Measurements from ENCODE around the gene ELOF1.
"Not testable (repeated sequence)": the region's sequence is repeated elsewhere in the genome, so short reads cannot be mapped to it uniquely, and the experiment has no call there.

Gene ELOF1

GRCh38 chr19:11558881-11559828 lies at the start of gene ELOF1:
ELOF1 (minus strand) TSS chr19:11559230; CDS start chr19:11554347, 4,883 bp downstream.
- DNase-seq: peak; percentile 96

GRCh38 chr19:11606484-11606883 lies 47.5 kb upstream of the ELOF1 start:
- no peak for DNase-seq

- not testable (repeated sequence) for DNase-seq
Observed at GRCh38 chr19:11599704-11600103, 40.7 kb upstream of the ELOF1 start.

DNA sequence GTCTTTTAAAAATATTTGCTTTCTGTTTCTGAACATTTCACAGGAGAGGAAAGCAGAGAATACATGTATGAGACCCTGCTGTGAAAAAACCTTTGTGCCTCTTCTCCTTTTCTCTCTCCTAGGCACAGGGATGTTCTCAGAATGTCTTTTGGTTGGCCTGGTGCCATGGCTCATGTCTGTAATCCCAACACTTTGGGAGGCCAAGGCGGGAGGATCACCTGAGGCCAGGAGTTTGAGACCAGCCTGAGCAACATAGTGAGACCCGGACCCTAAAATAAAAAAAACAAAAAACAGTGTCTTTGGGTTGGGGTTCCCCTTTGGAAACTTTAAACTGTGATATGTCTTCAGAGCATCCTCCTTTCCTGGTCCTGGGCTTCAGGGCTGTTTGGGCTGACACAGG lies 39.7 kb upstream of the ELOF1 start:
- no peak for DNase-seq

GRCh38 chr19:11598103-11598483 lies 39.1 kb upstream of the ELOF1 start:
- no peak for DNase-seq

DNA sequence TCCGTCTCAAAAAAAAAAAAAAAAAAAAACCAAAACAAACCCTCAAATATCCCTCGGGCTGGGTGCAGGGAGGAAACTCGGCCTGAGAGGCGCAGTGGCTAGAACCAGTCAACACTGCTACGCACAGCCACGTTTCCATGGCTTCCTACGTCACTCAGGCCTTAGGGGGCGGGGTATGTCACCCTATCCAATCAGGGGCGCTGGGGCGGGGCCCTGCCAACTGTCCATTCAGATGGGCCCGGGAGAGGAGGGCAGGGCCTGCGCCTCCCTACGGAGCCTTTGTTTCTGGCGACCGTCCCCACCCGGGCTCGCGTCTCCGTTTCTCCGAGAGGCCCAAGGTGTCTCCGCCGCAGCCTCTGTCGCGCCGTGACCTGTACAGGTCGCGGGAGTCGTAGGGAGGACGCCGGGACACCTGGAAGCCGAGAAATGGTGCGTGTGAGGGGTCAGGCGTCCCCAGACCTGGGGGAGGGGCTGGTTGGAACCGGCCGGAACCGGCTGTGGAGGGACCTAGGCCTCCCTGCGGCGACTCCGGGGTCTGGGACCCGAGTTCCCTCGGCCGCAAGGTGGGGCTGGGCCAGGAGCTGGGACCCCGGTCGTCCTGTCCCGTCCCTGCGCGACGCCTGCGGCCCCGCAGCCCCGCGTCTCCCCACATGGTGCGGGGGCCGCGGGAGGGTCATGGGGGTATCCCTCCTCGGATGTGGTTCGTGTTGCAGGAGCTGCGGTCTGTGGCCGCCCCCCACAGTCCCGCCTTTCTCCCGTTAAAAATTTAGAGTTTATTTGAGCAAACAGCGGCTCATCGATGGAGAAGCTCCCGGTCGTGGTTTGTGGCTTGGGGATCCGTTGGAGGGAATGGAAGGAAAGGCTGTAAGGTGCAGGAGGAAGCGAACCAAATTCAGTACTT lies 38.4 kb upstream of the ELOF1 start, which contains the start of gene ZNF627:
ZNF627 (plus strand) TSS at position 282 of the 901 bp plus-strand sequence; CDS start at position 427, 145 bp downstream.
- DNase-seq: peak; percentile 96

DNA sequence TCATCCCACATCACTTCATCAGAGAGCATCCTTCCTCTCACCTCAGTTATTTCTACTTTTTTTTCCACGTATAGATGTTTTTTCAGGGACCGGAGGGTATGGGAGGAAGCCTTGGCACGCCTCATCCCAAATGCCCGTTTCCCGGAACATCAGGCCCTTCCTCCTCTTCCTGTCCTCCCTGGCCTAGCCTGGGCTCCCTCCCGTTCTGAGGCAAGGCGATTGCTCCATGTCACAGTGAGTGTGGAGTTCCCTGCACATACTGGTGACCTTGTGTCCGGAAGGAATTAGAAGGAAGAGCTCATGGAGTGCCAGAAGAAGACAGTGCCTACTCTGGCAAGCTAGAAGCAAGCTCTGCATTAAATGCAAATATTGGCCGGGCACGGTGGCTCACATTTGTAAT lies 37.1 kb upstream of the ELOF1 start:
- no peak for DNase-seq

DNA sequence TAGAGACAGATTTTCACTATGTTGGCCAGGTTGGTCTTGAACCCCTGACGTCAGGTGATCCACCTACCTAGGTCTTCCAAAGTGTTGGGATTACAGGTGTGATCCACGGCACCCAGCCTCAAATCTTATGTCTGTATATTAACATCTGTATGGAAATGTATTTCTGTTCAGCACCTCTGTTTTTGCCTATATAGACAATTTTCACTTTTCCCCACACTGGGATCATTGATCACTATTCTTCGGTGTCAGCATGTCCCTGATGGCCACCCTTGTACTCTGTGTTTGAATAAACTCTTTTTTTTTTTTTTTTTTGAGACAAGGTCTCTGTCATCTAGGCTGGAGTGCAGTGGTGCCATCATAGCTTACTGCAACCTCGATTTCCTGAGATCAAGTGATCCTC lies 35.1 kb upstream of the ELOF1 start:
- DNase-seq: no peak

DNA sequence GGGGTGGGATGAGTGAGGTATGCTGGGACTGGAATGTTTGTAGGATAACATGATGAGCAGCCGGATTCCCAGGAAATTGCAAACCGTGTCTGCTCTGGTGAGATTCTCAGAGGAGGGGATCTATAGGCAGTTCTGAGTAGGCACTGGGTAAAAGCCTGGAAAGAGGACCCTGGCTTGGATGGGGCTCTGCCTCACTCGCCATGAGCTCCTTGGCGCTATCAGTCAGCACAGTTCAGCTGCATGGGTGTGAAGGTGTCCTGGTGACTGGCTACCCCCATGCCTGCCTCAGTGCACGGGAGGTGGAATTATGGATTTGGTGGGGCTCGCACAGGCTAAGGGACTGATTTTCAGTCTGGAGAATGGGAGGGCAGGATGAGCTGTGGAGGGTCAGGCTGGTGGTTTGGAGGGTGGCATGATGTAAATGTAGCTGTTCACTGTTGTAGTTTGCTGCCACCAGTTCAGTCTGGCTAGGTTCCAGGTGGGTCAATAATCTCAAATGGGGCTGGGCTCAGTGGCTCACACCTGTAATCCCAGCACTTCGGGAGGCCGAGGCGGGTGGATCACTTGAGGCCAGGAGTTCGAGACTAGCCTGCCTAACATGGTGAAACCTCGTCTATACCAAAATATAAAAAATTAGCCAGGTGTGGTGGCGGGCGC lies 29.1 kb upstream of the ELOF1 start:
- DNase-seq: no peak

GRCh38 chr19:11587302-11587974 lies 28.4 kb upstream of the ELOF1 start:
- DNase-seq: peak; percentile 54

DNA sequence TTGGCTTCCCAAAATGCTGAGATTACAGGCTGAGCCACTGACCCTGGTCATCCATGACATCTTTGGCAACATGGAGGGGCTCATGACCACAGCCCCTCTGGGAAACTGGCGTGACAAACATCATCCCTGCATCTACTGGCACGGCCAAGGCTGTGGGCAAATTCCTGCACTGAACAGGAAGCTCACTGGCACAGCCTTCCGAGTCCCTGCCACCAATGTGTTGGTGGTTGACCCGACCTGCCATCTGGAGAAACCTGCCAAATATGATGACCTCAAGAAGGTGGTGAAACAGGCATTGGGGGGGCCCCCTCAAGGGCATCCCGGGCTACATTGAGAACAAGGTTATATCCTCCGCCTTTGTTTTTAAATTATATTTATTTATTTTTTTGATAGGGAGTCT lies 27.3 kb upstream of the ELOF1 start:
- no peak for DNase-seq

- DNase-seq: no peak
Observed at GRCh38 chr19:11581740-11582139, 22.7 kb upstream of the ELOF1 start.

- no peak for DNase-seq
Observed at GRCh38 chr19:11580116-11580515, 21.1 kb upstream of the ELOF1 start.

GRCh38 chr19:11578258-11579142 lies 19.5 kb upstream of the ELOF1 start:
- DNase-seq: no peak

DNA sequence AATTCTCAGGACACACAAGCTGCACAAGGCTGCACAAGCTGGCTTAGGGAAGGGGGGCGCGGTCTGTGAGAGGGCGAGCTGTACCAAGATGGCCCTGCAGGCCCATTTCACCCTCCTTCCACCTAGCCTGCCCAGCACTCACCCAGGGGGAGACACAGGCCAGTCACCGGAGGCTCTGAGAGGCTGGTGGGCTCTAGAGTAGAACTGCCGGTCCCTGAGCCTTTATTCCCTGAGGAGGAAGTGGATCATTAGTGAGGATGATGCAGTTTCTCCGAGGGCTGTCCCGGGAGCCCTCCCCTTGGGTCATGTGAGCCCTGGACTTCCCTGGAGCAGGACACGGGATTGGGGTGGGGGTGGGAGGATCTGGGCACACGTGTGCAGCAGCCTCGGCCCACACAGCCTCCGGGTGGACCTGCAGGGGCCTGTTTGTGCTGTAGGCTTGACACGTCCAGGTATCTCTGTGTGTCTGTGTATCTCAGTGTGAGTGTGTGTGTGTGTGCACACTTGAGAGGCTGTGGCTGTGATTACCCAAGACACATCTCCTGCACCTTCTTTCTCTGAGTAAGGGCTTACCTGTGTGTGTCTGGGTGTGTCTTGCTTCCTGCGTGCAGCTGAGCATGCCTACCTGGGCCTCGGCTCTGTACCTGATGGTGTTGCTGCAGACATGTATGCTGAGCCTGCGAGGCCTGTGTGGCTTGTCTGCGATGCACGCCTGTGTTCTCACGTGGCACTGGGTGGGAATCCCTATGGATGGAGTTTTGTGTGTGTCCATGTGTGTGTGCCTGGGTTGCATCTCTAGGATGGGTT lies 18.6 kb upstream of the ELOF1 start, which contains the start of gene ACP5:
ACP5 (minus strand) TSS at position 195 of the 807 bp plus-strand sequence. CDS start 328 bp downstream, outside the sequence.
- DNase-seq: no peak

DNA sequence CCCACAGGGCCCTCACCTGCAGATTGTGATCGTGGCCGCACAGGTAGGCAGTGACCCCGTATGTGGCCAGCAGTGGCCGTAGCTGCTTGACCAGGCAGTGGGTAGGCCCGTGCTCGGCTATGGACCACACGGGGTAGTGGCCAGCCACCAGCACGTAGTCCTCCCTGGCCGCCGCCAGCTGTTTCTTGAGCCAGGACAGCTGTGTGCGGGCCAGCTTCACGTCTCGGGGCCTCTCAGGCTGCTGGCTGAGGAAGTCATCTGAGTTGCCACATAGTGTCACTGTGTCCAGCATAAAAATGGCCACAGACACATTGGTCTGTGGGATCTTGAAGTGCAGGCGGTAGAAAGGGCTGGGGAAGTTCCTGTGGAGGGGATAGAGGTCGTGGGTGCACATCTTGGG lies 17.2 kb upstream of the ELOF1 start:
- DNase-seq: no peak

DNA sequence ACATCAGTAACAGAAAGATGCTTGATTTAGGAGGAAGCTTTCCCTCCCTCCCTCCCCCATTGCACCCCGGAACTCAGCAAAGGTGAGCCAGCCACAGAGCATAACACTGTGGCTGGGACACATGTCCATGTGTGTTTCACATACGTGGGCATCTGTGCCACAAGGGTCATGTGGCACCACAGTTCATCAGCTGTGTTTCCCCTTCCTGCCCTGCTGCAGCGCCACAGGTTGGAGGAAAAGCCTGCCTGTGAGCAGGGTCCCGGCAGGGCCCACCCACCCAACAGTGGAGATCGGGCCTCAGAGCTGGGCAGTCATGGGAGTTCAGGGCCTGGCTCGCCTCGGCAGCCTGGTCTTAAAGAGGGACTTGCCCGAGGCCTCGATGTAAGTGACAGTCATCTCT lies 15.7 kb upstream of the ELOF1 start:
- DNase-seq: no peak

DNA sequence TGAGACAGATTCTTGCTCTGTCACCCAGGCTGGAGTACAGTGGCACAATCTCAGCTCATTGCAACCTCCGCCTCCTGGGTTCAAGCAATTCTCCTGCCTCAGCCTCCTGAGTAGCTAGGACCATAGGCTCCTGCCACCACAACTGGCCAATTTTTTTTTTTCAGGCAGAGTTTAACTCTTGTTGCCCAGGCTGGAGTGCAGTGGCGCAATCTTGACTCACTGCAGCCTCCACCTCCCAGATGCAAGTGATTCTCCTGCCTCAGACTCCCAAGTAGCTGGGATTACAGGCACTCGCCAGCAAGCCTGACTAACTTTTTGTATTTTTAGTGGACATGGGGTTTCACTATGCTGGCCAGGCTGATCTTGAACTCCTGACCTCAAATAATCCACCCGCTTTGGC lies 14.7 kb upstream of the ELOF1 start:
- DNase-seq: not testable (repeated sequence)

DNA sequence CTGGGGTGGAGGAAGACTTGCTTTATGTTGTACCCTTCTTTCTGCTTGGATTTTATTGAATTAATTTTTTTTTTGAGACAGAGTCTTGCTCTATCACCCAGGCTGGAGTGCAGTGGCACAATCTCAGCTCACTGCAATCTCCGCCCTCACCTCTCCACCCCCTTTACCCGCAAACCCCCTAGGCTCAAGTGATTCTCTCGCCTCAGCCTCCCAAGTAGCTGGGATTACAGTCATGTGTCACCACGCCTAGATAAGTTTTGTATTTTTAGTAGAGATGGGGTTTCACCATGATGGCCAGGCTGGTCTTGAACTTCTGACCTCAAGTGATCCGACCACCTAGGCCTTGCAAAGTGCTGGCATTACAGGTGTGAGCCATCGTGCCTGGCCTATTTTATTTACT lies 14.3 kb upstream of the ELOF1 start:
- not testable (repeated sequence) for DNase-seq

DNA sequence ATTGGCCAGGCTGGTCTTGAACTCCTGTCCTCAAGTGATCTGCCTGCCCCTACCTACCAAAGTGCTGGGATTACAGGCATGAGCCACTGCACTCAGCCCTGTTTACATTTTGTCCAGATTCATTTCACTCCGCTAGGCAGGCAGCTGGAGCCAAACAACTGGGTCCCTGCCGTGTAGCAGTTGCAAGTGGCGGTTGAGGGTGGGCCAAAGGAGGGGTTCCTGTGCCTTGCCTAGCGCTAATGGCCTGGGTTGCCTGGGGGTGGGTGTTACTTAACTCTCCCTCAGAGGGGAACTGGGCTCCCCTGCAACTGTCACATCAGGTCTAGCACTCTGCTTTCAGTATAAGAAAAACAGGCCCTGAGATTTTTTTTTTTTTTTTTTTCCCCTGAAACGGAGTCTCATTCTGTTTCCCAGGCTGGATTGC lies 11.0 kb upstream of the ELOF1 start:
- DNase-seq: no peak

Measured in NCI-H774 (cell line).